GM19395 (cell line): ENCODE data around the gene DNAJB9.

Experiments used
- ATAC-seq: cut with Tn5 transposase; IDR thresholded peaks from one replicate; pipeline ENCODE4 v1.9.1; 2021; ENCODE audit warnings: mild to moderate bottlenecking, moderate library complexity; ENCODE audit not compliant: unreplicated experiment

DNAJB9 gene

GRCh38 chr7:108565987-108566386 lies 3.7 kb upstream of the DNAJB9 start:
- no peak for ATAC-seq

DNA sequence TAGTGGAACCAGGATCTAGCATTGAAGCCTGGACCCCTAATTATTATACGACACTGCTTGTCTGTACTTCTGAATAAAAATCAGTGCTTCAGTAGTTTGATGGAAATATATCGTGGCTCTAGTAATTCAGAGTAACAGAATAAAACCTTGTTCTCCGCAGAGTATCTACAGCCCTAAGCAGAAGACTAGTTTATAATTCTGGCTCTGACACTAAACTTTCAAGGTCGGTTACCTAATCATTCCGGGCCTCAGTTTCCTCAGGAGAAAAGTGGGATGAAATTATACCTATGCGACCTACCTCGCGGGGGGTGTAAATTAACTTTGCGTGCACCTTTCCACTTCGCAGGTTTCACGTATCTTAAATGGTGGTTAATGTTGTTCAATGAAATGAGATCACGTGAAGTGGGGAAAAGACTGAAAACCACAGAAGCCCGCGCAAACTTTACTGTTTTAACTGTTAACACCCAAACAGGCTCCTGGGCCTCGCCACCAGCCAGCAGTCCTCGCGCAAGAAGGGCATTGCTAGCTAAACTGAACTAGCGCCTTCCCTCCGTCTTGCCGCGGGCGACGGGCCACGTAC lies 783 bp upstream of the DNAJB9 start:
- ATAC-seq = no peak

GRCh38 chr7:108570146-108570755 lies 577 bp downstream of the DNAJB9 start:
- ATAC-seq = peak; percentile 34

DNA sequence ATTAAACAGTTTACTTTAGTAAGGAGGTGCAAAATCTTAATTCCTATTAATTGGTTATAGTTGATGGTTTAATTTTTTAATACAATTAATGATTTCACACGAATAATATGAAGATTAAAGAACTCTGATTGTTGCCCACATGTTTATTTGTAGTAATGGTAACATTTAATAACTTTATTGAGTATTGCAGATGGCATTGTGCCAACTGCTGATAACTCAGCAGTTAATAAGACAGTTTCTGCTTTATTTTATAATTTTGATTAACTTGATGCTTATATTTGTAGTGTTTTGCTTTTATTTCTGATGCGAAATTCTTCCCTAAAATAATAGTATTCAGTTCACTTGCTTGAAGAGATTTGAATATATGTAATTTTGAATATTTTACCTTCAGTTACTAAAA lies 2.8 kb downstream of the DNAJB9 start:
- ATAC-seq = no peak

- ATAC-seq = no peak
Measured at GRCh38 chr7:108575156-108575555, 5.5 kb downstream of the DNAJB9 start.

GRCh38 chr7:108576116-108576515 lies 6.4 kb downstream of the DNAJB9 start:
- no peak for ATAC-seq

DNA sequence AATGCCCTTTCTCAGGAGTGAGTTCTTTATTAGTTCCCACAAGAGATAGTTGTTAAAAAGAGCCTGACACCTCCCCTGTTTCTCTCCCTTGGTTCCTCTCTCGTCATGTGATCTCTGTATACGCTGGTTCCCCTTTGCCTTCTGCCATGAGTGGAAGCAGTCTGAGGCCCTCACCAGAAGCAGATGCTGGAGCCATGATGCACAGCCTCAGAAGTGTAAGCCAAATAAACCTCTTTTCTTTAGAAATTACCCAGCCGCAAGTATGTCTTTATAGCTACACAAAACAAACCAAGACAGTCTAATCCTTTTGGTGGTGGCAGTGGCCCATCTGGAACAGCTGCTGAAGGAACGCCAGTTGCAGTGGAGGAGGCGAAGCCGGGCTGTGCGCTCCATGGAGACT lies 9.3 kb downstream of the DNAJB9 start:
- ATAC-seq = no peak

DNA sequence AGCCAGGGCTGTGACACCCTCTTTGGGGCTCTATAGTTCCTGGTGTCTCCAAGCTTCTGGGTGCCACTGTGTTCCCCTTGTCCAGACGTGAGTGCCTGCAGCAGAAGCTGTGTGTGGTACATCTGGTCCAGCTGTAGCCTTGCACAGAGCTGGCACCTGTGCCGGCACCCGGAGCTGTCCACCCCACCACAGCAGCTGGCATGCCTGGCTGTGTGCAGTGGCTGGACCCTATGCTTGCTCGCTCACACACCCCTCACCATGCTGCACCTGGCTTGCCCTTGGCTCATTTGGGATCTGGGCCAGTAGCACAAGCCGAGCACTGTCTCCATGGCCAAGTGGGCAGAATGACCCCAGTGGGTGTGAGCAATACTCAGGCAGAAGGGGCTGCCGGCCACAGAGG lies 10.6 kb downstream of the DNAJB9 start:
- ATAC-seq = no peak

- ATAC-seq = no peak
Measured at GRCh38 chr7:108581655-108582491, 12.2 kb downstream of the DNAJB9 start.

DNA sequence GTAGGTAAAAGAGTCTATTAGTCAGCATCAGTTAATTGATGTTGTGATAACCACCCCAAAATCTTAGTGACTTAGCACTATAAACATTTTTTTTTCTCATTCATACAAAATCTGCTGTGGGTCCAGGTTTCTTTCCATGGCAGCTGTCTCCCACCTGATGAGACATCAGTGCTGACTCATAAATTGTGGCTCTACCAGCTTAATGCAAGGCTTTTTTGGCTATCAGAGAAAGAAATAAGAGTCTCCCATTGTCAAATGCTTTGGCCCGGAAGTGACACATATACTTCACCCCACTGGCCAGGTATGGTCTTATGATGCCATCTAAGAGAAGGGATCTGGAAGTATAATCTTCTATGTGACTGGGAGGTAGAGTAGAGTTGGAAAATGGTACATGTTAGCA lies 14.5 kb downstream of the DNAJB9 start:
- no peak for ATAC-seq

GRCh38 chr7:108585843-108586242 lies 16.2 kb downstream of the DNAJB9 start:
- no peak for ATAC-seq

GRCh38 chr7:108586274-108586710 lies 16.6 kb downstream of the DNAJB9 start:
- ATAC-seq = no peak

- no peak for ATAC-seq
Measured at GRCh38 chr7:108589199-108589598, 19.5 kb downstream of the DNAJB9 start.

GRCh38 chr7:108589874-108590273 lies 20.2 kb downstream of the DNAJB9 start:
- no peak for ATAC-seq

DNA sequence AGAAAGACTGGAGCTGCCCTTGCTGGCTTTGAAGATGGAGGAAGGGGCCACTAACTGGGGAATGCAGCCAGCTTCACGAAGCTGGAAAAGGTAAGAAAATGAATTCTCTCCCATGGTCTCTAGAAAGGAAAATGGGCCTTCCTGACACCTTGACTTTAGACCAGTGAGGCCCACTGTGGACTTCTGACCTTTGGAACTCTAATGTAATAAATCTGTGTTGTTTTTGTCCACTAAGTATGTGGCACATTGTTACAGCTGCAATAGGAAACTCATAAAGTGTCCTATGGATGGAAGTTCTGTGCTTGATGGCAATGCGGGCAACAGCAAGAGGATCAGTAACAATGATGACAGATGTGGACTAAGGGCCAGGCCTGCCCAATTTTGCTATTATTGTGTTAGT lies 20.9 kb downstream of the DNAJB9 start:
- no peak for ATAC-seq

DNA sequence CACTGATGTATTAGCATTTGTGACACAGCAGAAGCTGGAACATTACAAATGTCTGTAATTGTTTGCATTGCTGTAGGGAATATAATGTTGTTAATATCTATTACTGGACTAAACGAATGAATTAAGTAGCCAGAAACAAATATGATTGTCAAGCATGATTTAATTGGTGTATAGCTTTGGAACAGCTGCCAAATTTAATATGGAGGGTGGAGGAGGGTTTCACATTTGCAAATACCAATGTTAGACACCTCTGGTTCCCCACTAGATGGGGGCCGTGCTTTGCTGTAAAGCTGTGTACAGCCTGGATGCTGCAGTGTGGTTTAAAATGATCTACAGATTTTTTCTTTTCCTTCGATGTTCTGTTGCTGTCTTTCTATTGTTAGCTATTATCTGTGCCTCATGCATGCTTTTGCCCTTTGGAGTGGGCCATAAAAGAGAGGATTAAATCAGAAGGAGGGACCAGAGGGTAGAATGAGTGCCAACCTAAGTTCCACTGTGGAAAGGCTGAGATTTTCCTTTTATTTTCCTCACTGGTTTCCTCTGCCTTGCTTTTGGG lies 23.1 kb downstream of the DNAJB9 start:
- no peak for ATAC-seq

GRCh38 chr7:108596560-108596959 lies 26.9 kb downstream of the DNAJB9 start:
- peak; percentile 67 for ATAC-seq

GRCh38 chr7:108598153-108598552 lies 28.5 kb downstream of the DNAJB9 start:
- no peak for ATAC-seq

- ATAC-seq = no peak
Measured at GRCh38 chr7:108598914-108599580, 29.4 kb downstream of the DNAJB9 start.

GRCh38 chr7:108600399-108600798 lies 30.7 kb downstream of the DNAJB9 start:
- no peak for ATAC-seq

DNA sequence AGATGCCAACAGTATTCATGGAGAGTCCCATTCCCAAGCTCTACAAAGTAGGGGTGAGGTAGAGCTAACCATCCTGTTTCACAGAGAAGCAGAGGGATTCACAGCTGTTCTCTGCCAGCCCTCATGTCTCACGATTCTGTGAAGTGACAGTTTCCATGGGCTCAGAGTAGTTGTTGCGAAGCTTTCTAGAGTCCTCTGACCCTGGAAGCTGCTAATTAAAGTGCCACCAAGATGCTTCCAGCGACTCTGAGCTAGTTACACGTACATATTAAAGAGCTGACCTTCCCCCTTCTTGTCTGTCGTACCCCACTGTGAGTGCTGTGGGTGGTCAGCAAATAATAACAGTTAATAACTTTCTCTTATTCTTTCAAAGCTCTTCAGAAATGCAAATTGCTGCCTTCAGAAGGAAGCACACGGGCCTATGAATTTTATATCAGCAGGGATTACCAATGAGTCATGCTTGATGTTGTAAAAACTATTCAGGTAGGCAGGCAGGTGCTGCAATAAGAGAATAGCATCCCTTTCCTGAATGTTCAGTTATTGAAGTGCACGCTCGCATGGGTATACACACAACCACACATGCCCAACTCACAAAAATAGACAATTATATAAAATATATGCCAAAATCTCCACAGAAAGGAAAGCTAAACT lies 34.1 kb downstream of the DNAJB9 start:
- no peak for ATAC-seq
